ENCODE results near the gene KCNK1.

DNA sequence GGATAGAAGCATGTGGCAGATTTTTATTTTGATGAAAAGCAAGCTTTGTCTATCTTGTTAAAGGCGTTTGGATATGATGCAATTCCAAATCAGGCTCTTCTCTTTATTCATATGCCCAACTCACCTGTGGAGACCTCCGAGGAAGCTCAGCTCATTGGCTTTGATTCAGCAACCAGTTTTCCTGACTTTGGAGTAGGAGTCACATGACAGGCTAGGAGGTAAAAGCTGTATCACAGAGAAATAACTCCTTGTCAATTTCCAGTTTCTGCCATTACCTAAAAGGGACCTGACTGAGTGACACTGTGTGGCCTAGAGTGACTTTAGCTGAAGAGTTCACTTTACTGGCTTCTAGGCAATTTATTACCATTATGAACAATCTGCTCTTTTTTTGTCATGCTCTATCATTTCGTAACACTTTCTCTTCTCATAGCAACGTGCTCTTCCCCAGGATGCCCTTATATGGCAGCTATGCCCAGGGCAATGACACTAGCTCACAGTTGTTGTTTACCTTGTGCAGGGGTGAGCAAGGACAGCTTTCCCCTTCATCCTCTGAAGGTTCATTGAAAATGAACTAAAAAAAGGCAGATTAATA, 107.2 kb downstream of the KCNK1 start:
- no peak for TF ChIP-seq EZH2 (IDR thresholded peaks at IDR 0.05; ENCODE audit: insufficient read depth, low read length)
- TF ChIP-seq, protein P1, sequence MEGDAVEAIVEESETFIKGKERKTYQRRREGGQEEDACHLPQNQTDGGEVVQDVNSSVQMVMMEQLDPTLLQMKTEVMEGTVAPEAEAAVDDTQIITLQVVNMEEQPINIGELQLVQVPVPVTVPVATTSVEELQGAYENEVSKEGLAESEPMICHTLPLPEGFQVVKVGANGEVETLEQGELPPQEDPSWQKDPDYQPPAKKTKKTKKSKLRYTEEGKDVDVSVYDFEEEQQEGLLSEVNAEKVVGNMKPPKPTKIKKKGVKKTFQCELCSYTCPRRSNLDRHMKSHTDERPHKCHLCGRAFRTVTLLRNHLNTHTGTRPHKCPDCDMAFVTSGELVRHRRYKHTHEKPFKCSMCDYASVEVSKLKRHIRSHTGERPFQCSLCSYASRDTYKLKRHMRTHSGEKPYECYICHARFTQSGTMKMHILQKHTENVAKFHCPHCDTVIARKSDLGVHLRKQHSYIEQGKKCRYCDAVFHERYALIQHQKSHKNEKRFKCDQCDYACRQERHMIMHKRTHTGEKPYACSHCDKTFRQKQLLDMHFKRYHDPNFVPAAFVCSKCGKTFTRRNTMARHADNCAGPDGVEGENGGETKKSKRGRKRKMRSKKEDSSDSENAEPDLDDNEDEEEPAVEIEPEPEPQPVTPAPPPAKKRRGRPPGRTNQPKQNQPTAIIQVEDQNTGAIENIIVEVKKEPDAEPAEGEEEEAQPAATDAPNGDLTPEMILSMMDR (IDR thresholded peaks at IDR 0.05; ENCODE audit: insufficient read depth, low read depth, low read length): no peak
